ENCODE data around the gene GPNMB. TPM values are rescaled to one million over a fixed set of nuclear protein-coding genes. Genes with fewer than 3 reads are reported as not detected.

Gene GPNMB
- total and polyA plus RNA-seq, 2 of the 13 experiments (the other 11 are each of a cell fraction or from before 2014, with no cell fraction given): 1.1 to 1.6 TPM

GRCh38 chr7:23256731-23257130 lies 10.2 kb downstream of the GPNMB start:
- Histone ChIP-seq H3K79me2 (ENCODE audit: insufficient read depth, low read length) (no peaks in the 10 kb centered on the region), H3K36me3 (replicated peaks in 1 of 2; ENCODE audit: control insufficient read depth in 1 of 2, insufficient read depth in 2 of 2, low read length in 2 of 2) (no peaks in the 10 kb centered on the region), H2AFZ (ENCODE audit: low read length) (no peak overlapping the region), H4K20me1 (ENCODE audit: insufficient read depth, low read length) (no peaks in the 10 kb centered on the region), H3K9me3 (ENCODE audit: low read length) (no peaks in the 10 kb centered on the region), H3K27ac (ENCODE audit: extremely low read length, insufficient read depth, low read length) (no peak overlapping the region), H3K4me2 (ENCODE audit: low read depth, low read length) (no peak overlapping the region), H3K9ac (ENCODE audit: insufficient read depth, low read depth, low read length) (no peak overlapping the region), H3K4me1 (ENCODE audit: insufficient read depth, low read length) (no peaks in the 10 kb centered on the region), H3K4me3 (replicated peaks in 1 of 3; ENCODE audit: insufficient read depth in 1 of 3, low read depth in 2 of 3, low read length in 3 of 3) (no peak overlapping the region), H3K27me3 (ENCODE audit: control insufficient read depth in 1 of 2, insufficient read depth in 2 of 2, low read length in 2 of 2) (peaks cover 3 to 24% of the 10 kb centered on the region in 2 experiments; a peak in 3 of 5 replicates)
- DNase-seq (ENCODE audit: low spot score): no peak
- ChIA-PET CTCF (ENCODE audit: low intra/inter-chr PET ratio, low total read pairs) (no interaction called here), POLR2A (no interaction called here)
- no TSS peak for BruUV-seq (replicated peaks)
- in situ Hi-C loops (cut with HindIII; ENCODE audit: extremely low pct_ligation_motif_present, low pct_unique_long_range_greater_than_20kb): loop anchor here (25.0 kb wide), 1 partner anchor 456 kb away; the partner anchor contains the start of gene STK31
- no peak for ATAC-seq
- WGBS (ENCODE audit: low lambda C conversion rate): 40% methylated on average over 7 of the region's 7 CpGs
- intact Hi-C loops (cut with micrococcal nuclease; ENCODE audit: unreplicated experiment): no loop called here
- no peak for FAIRE-seq
- TF ChIP-seq, protein P1, sequence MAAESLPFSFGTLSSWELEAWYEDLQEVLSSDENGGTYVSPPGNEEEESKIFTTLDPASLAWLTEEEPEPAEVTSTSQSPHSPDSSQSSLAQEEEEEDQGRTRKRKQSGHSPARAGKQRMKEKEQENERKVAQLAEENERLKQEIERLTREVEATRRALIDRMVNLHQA (CRISPR knock-in tag; IDR thresholded peaks at IDR 0.05): no peak
- TF ChIP-seq, protein P2, sequence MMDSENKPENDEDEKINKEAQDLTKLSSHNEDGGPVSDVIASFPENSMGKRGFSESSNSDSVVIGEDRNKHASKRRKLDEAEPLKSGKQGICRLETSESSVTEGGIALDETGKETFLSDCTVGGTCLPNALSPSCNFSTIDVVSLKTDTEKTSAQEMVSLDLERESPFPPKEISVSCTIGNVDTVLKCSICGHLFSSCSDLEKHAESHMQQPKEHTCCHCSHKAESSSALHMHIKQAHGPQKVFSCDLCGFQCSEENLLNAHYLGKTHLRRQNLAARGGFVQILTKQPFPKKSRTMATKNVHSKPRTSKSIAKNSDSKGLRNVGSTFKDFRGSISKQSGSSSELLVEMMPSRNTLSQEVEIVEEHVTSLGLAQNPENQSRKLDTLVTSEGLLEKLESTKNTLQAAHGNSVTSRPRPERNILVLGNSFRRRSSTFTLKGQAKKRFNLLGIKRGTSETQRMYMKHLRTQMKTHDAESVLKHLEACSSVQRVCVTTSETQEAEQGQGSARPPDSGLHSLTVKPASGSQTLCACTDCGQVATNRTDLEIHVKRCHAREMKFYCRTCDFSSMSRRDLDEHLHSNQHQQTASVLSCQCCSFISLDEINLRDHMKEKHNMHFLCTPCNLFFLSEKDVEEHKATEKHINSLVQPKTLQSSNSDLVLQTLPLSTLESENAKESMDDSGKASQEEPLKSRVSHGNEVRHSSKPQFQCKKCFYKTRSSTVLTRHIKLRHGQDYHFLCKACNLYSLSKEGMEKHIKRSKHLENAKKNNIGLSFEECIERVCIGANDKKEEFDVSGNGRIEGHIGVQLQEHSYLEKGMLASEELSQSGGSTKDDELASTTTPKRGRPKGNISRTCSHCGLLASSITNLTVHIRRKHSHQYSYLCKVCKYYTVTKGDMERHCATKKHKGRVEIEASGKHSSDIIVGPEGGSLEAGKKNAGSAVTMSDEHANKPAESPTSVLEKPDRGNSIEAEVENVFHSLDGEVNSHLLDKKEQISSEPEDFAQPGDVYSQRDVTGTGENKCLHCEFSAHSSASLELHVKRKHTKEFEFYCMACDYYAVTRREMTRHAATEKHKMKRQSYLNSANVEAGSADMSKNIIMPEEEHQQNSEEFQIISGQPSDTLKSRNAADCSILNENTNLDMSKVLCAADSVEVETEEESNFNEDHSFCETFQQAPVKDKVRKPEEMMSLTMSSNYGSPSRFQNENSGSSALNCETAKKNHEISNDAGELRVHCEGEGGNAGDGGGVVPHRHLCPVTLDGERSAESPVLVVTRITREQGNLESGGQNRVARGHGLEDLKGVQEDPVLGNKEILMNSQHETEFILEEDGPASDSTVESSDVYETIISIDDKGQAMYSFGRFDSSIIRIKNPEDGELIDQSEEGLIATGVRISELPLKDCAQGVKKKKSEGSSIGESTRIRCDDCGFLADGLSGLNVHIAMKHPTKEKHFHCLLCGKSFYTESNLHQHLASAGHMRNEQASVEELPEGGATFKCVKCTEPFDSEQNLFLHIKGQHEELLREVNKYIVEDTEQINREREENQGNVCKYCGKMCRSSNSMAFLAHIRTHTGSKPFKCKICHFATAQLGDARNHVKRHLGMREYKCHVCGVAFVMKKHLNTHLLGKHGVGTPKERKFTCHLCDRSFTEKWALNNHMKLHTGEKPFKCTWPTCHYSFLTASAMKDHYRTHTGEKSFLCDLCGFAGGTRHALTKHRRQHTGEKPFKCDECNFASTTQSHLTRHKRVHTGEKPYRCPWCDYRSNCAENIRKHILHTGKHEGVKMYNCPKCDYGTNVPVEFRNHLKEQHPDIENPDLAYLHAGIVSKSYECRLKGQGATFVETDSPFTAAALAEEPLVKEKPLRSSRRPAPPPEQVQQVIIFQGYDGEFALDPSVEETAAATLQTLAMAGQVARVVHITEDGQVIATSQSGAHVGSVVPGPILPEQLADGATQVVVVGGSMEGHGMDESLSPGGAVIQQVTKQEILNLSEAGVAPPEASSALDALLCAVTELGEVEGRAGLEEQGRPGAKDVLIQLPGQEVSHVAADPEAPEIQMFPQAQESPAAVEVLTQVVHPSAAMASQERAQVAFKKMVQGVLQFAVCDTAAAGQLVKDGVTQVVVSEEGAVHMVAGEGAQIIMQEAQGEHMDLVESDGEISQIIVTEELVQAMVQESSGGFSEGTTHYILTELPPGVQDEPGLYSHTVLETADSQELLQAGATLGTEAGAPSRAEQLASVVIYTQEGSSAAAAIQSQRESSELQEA (CRISPR knock-in tag; IDR thresholded peaks at IDR 0.05; ENCODE audit: not compliant biosample characterization): no peak
- TF ChIP-seq ZNF446 (CRISPR knock-in tag; IDR thresholded peaks at IDR 0.05) (no peak), POGZ (CRISPR knock-in tag; IDR thresholded peaks at IDR 0.05) (no peak), RAD21 (CRISPR knock-in tag; IDR thresholded peaks at IDR 0.05) (no peak), ARNTL (CRISPR knock-in tag; IDR thresholded peaks at IDR 0.05) (no peak), ZIK1 (CRISPR knock-in tag; IDR thresholded peaks at IDR 0.05; ENCODE audit: borderline replicate concordance, low read depth) (no peak), ZNF282 (IDR thresholded peaks at IDR 0.05; ENCODE audit: partially characterized antibody) (no peak), EED (CRISPR knock-in tag; IDR thresholded peaks at IDR 0.05) (no peak), FOXP1 (IDR thresholded peaks at IDR 0.05) (no peak), FOXP1 (CRISPR knock-in tag; IDR thresholded peaks at IDR 0.05) (no peak), SOX13 (IDR thresholded peaks at IDR 0.05) (no peak), SOX13 (CRISPR knock-in tag; conservative IDR thresholded peaks at IDR 0.05 in 1 of 2, IDR thresholded peaks at IDR 0.05 in 1 of 2) (no peak), RBAK (CRISPR knock-in tag; IDR thresholded peaks at IDR 0.05) (no peak), ZFY (CRISPR knock-in tag; IDR thresholded peaks at IDR 0.05) (no peak), MYPOP (CRISPR knock-in tag; IDR thresholded peaks at IDR 0.05) (no peak)

All from HepG2 (cell line).